Measurements from ENCODE around the gene TRAPPC2. TPM values are rescaled to one million over a fixed set of nuclear protein-coding genes. Genes with fewer than 3 reads are reported as not detected.
"Not testable (repeated sequence)": the region's sequence is repeated elsewhere in the genome, so short reads cannot be mapped to it uniquely, and the experiment has no call there.

Gene TRAPPC2
- total and polyA plus RNA-seq, 2 of the 4 experiments (the other 2 are of a cell fraction), result 11.3 to 13.8 TPM

- H2BK5ac ChIP-seq (ENCODE audit: low read depth, low read length, poor library complexity, severe bottlenecking); BruUV-seq (replicated peaks); H4K91ac ChIP-seq (ENCODE audit: insufficient read depth, low read depth, low read length); H4K8ac ChIP-seq (ENCODE audit: low read depth in 2 of 2, low read length in 2 of 2); POLR2A ChIA-PET (ENCODE audit: unreplicated experiment); H2AK5ac ChIP-seq (ENCODE audit: low read depth, low read length); H3K9me1 ChIP-seq (ENCODE audit: insufficient read depth, low read length); H3K4ac ChIP-seq (ENCODE audit: low read depth, low read length); H3K27me3 ChIP-seq (ENCODE audit: control insufficient read depth, insufficient read depth, low read length); ATAC-seq (ENCODE audit: low read depth); H3K4me2 ChIP-seq (ENCODE audit: low read depth, low read length); H3K4me1 ChIP-seq (ENCODE audit: control insufficient read depth, insufficient read depth, low read length); H3K9me3 ChIP-seq (ENCODE audit: control insufficient read depth, insufficient read depth, low read length); DNase-seq; H2BK20ac ChIP-seq (ENCODE audit: low read depth, low read length); H2BK120ac ChIP-seq (ENCODE audit: low read depth, low read length); H3K36me3 ChIP-seq (ENCODE audit: control insufficient read depth, insufficient read depth, low read length); H4K5ac ChIP-seq (ENCODE audit: low read depth, low read length); dilution Hi-C loops (cut with HindIII; ENCODE audit: low sequenced_read_pairs, unreplicated experiment); H3K18ac ChIP-seq (ENCODE audit: low read depth, low read length); H3K9ac ChIP-seq (ENCODE audit: low read depth, low read length); H3K14ac ChIP-seq (replicated peaks; ENCODE audit: low read depth, low read length); H3K27ac ChIP-seq (ENCODE audit: insufficient read depth, low read length); H2BK15ac ChIP-seq (ENCODE audit: low read depth, low read length); H4K20me1 ChIP-seq (ENCODE audit: insufficient read depth, low read length); H3K4me3 ChIP-seq (ENCODE audit: insufficient read depth, low read depth, low read length); CTCF ChIA-PET; H3K56ac ChIP-seq (ENCODE audit: extremely low read depth, insufficient read depth, low read length); H3K23ac ChIP-seq (ENCODE audit: low read depth, low read length); H2AK9ac ChIP-seq (replicated peaks; ENCODE audit: low read depth, low read length, poor library complexity); H2AFZ ChIP-seq (replicated peaks; ENCODE audit: low read length, poor library complexity): not testable (repeated sequence)
- in situ Hi-C loops (cut with MboI; ENCODE audit: low sequenced_read_pairs) (loop anchor here (25.0 kb wide), 1 partner anchor 768 kb away; no protein-coding TSS in a partner anchor), intact Hi-C loops (cut with micrococcal nuclease) (loop anchor here (5.0 kb wide), 2 partner anchors 38 to 223 kb away; no protein-coding TSS in a partner anchor)
- no CpG with 5 or more reads among the region's 1 CpG for WGBS, 2 experiments (ENCODE audit: extremely low coverage in 2 of 2, insufficient read length in 1 of 2)
- H3K79me1 ChIP-seq (ENCODE audit: low read depth in 1 of 2, low read length in 2 of 2), result peaks cover 12 to 36% of the 10 kb centered on the region in 2 experiments
These were observed 3.9 kb downstream of the TRAPPC2 start for GRCh38 chrX:13730523-13730922.

GRCh38 chrX:13726583-13726982 is 7.8 kb downstream of the TRAPPC2 start:
- H2BK5ac ChIP-seq (ENCODE audit: low read depth, low read length, poor library complexity, severe bottlenecking); H2AFZ ChIP-seq (replicated peaks; ENCODE audit: low read length, poor library complexity); H3K18ac ChIP-seq (ENCODE audit: low read depth, low read length); H2BK20ac ChIP-seq (ENCODE audit: low read depth, low read length); H2BK120ac ChIP-seq (ENCODE audit: low read depth, low read length); H3K9me3 ChIP-seq (ENCODE audit: control insufficient read depth, insufficient read depth, low read length); H3K27me3 ChIP-seq (ENCODE audit: control insufficient read depth, insufficient read depth, low read length); H2BK15ac ChIP-seq (ENCODE audit: low read depth, low read length); H3K14ac ChIP-seq (replicated peaks; ENCODE audit: low read depth, low read length); H3K4me3 ChIP-seq (ENCODE audit: insufficient read depth, low read depth, low read length); H2AK5ac ChIP-seq (ENCODE audit: low read depth, low read length); H3K9me1 ChIP-seq (ENCODE audit: insufficient read depth, low read length); CTCF ChIA-PET; H3K56ac ChIP-seq (ENCODE audit: extremely low read depth, insufficient read depth, low read length); ATAC-seq (ENCODE audit: low read depth); H3K9ac ChIP-seq (ENCODE audit: low read depth, low read length); DNase-seq; POLR2A ChIA-PET (ENCODE audit: unreplicated experiment); H4K91ac ChIP-seq (ENCODE audit: insufficient read depth, low read depth, low read length); H4K8ac ChIP-seq (ENCODE audit: low read depth in 2 of 2, low read length in 2 of 2); H3K23ac ChIP-seq (ENCODE audit: low read depth, low read length); H3K27ac ChIP-seq (ENCODE audit: insufficient read depth, low read length); H3K4me2 ChIP-seq (ENCODE audit: low read depth, low read length); H2AK9ac ChIP-seq (replicated peaks; ENCODE audit: low read depth, low read length, poor library complexity); intact Hi-C loops (cut with micrococcal nuclease); H4K5ac ChIP-seq (ENCODE audit: low read depth, low read length); H3K36me3 ChIP-seq (ENCODE audit: control insufficient read depth, insufficient read depth, low read length); BruUV-seq (replicated peaks); H3K4ac ChIP-seq (ENCODE audit: low read depth, low read length); dilution Hi-C loops (cut with HindIII; ENCODE audit: low sequenced_read_pairs, unreplicated experiment); H3K4me1 ChIP-seq (ENCODE audit: control insufficient read depth, insufficient read depth, low read length): not testable (repeated sequence)
- Histone ChIP-seq H4K20me1 (ENCODE audit: insufficient read depth, low read length) (peaks cover 17% of the 10 kb centered on the region), H3K79me1 (ENCODE audit: low read depth in 1 of 2, low read length in 2 of 2) (peaks cover 10 to 20% of the 10 kb centered on the region in 2 experiments; a peak in 3 of 4 replicates)
- no CpG with 5 or more reads among the region's 2 CpGs for WGBS, 2 experiments (ENCODE audit: extremely low coverage in 2 of 2, insufficient read length in 1 of 2)
- in situ Hi-C loops (cut with MboI; ENCODE audit: low sequenced_read_pairs), result loop anchor here (25.0 kb wide), 1 partner anchor 764 kb away; no protein-coding TSS in a partner anchor
